GM21529 (cell line): ENCODE results near the gene NDUFA1.
A peak's percentile ranks its signal among the peaks of the same experiment; 100 is the strongest.
"Not testable (repeated sequence)": the region's sequence is repeated elsewhere in the genome, so short reads cannot be mapped to it uniquely, and the experiment has no call there.

Experiments
- ATAC-seq: cut with Tn5 transposase; IDR thresholded peaks from one replicate; pipeline ENCODE4 v1.9.1; 2021; ENCODE audit not compliant: unreplicated experiment

Gene NDUFA1

GRCh38 chrX:119871599-119872395, at the start of gene NDUFA1, which contains the start of gene RNF113A:
Gene NDUFA1, plus strand, starts transcription at chrX:119871832. Its CDS starts 80 bp downstream, at chrX:119871912.
Gene RNF113A, minus strand, starts transcription at chrX:119871733. Its CDS starts 120 bp downstream, at chrX:119871613.
- ATAC-seq, result peak; percentile 91

DNA sequence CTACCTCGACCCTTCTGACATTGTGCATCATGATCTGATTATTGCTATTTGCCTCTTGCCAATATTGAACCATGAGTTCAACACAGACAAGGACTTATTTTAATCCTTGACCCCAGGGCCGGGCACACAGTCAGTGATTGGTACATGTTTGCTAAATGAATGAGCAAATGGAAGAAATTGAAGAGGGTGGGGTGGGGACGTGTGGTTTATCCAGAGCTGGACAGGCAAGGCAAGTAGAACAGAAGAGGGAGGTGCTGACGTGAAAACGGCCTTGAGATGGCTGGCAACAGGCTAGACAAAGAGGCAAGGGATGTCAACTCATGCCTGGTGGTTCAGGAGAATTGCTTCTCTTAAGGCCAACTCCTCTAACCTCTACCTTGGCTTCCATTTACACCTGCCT, 47.4 kb upstream of the NDUFA1 start:
- not testable (repeated sequence) for ATAC-seq

GRCh38 chrX:119826399-119826959, 45.2 kb upstream of the NDUFA1 start:
- no peak for ATAC-seq

- ATAC-seq, result no peak
Observed at GRCh38 chrX:119828446-119828845, 43.2 kb upstream of the NDUFA1 start.

DNA sequence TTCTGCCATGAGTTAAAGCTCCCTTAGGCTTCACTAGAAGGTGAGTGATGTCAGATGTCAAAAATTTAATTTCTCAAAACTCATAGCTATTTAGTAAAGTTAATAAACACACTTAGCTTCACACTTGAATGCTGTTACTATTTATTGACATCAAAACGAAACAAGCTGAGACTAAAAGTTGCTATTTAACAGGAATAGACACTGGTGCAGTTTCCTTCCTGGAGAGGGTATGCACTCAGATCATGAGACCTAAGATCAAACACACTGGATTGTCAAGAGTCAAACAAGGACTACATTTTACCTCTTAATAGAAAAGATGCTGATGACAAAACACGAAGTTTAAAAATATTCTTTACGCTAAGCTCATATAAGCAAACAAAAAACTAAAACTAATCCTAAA, 37.7 kb upstream of the NDUFA1 start:
- ATAC-seq, result no peak

- peak; percentile 94 for ATAC-seq
Observed at GRCh38 chrX:119852382-119853353, 19.0 kb upstream of the NDUFA1 start, which contains the start of gene UPF3B. Gene UPF3B, minus strand, starts transcription at chrX:119852963. Its CDS starts 35 bp downstream, at chrX:119852928.

- no peak for ATAC-seq
Observed at GRCh38 chrX:119853444-119853843, 18.2 kb upstream of the NDUFA1 start.

- peak; percentile 11 for ATAC-seq
Observed at GRCh38 chrX:119870626-119871131, 953 bp upstream of the NDUFA1 start.

DNA sequence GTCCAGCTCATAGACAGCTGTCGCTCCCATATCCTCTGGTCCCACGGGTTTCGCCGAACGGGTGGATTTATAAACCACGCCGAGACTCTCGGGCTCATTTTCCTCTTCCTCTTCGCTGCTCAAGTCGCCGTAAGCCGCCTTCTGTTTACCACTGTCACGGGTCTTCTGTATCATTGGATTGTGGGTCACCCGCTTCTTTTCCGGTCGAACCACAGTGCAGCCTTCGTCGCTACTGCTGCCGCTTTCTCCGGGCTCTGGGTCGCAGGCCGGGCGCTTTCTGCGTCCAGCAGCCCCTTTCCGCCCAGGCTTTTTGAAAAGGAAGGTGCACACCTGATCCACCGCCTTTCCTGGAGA, 410 bp upstream of the NDUFA1 start:
- peak; percentile 36 for ATAC-seq

- no peak for ATAC-seq
Observed at GRCh38 chrX:119878740-119879139, 7.1 kb downstream of the NDUFA1 start.

- no peak for ATAC-seq
Observed at GRCh38 chrX:119880076-119880475, 8.4 kb downstream of the NDUFA1 start.

- peak; percentile 92 for ATAC-seq
Observed at GRCh38 chrX:119880552-119881437, 9.2 kb downstream of the NDUFA1 start.

DNA sequence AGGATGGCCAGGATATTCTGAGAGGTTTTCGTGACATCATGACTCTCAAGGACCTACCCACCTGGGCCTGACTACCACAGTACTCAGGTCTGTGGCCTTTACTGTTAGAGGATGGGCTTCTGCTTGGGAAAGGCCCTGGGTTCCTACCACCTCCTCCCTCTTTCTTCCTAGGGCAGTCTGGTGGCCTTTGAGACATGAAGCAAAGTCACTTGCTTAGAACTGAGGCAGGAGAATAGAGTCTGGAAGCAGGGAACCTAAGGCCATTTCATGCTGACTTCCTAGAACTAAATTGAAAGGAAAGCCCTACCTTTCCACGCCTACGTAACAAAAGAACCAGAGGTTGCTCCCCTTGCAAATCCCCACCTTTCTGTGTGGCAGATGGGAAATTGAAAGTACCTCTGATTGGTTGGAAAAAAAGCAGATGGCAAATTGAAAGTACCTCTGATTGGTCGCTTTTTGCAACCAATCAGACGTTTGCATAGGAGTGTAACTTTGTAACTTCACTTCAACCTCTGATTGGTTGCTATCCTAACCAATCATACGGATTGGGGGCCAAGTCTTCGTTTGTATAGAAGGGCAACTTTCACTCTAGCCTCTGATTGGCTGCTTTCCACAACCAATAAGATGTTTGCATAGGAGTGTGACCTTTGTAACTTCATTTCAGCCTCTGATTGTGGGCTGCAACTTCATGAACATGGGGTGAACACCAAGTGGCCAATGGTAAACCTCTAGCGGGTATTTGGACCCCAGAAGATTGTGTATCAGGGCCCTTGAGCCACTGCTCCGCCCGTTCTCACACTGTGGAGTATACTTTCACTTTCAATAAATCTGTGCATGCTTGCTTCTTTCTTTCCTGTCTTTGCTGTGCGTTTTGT, 14.2 kb downstream of the NDUFA1 start:
- ATAC-seq, result no peak

GRCh38 chrX:119887721-119888425, 16.2 kb downstream of the NDUFA1 start:
- ATAC-seq, result peak; percentile 94

- not testable (repeated sequence) for ATAC-seq
Observed at GRCh38 chrX:119890626-119891025, 19.0 kb downstream of the NDUFA1 start.

DNA sequence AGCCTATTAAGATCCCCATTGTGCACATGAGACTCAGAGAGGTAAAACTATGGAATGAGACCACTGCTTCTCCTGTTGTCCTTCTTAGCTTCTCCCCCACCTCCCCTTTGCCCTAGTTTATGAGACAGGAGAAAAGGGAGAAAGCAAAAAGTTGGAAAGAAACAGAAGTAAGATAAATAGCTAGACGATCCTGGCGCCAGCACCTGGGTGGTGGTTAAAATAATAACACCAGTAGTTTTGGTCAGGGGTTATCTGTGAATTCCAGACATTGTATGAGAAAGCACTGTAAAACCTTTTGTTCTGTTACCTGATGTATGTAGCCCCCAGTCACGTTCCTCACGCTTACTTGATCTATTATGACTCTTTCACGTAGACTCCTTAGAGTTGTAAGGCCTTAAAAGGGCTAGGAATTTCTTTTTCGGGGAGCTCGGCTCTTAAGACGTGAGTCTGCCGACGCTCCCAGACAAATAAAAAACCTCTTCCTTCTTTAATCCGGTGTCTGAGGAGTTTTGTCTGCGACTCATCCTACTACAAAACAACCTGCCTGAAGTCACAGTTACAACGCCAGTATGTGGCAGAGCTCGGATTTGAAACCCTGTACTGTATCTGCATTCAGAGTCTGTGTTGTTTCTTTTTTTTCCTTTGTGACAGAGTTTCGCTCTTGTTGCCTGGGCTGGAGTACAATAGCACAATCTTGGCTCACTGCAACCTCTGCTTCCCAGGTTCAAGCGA, 20.5 kb downstream of the NDUFA1 start:
- ATAC-seq, result not testable (repeated sequence)

- ATAC-seq, result no peak
Observed at GRCh38 chrX:119895843-119896326, 24.3 kb downstream of the NDUFA1 start, which contains the start of gene AKAP14. Gene AKAP14, plus strand, starts transcription at chrX:119895893. Its CDS starts 7,331 bp downstream, at chrX:119903224.
